ENCODE results near the gene SCNN1G. TPM values are rescaled to one million over a fixed set of nuclear protein-coding genes. Genes with fewer than 3 reads are reported as not detected.

Gene SCNN1G
- total RNA-seq, 2 experiments from 2014 or later, result not detected

GRCh38 chr16:23213831-23214230 is 31.3 kb downstream of the SCNN1G start:
- BruUV-seq (replicated peaks), result no TSS peak
- no peak overlapping the region for H3K27ac ChIP-seq (ENCODE audit: low read depth, low read length, poor library complexity, severe bottlenecking)

GRCh38 chr16:23214796-23215195 is 32.3 kb downstream of the SCNN1G start:
- H4K20me1 ChIP-seq (ENCODE audit: insufficient read depth, low read length), result no peaks in the 10 kb centered on the region
- H3K9me3 ChIP-seq (ENCODE audit: low read length), result no peaks in the 10 kb centered on the region
- no TSS peak for BruUV-seq (replicated peaks)
- H3K79me2 ChIP-seq (ENCODE audit: insufficient read depth, low read depth, low read length), result no peaks in the 10 kb centered on the region
- H3K4me1 ChIP-seq (ENCODE audit: insufficient read depth, low read length, poor library complexity, severe bottlenecking), result peaks cover 5% of the 10 kb centered on the region
- ChIA-PET CTCF (ENCODE audit: unreplicated experiment) (no interaction called here), POLR2A (no interaction called here)
- peak; percentile 47 for DNase-seq (ENCODE audit: low spot score)
- no peak overlapping the region for H3K27ac ChIP-seq (ENCODE audit: low read depth, low read length, poor library complexity, severe bottlenecking)
- H3K36me3 ChIP-seq (ENCODE audit: insufficient read depth, low read length), result no peaks in the 10 kb centered on the region
- no peaks in the 10 kb centered on the region for H3K9me2 ChIP-seq (ENCODE audit: insufficient read depth, low read length)
- H2AFZ ChIP-seq (ENCODE audit: low read length), result no peak overlapping the region
- H3K4me2 ChIP-seq (ENCODE audit: low read length), result no peak overlapping the region
- H3K4me3 ChIP-seq (ENCODE audit: low read depth, low read length, poor library complexity, severe bottlenecking), result no peak overlapping the region
- TF ChIP-seq EZH2phosphoT487 (IDR thresholded peaks at IDR 0.05; ENCODE audit: borderline replicate concordance, low read depth, low read length) (no peak), CTCF (conservative IDR thresholded peaks at IDR 0.05; ENCODE audit: low read length) (no peak)
- intact Hi-C loops (cut with micrococcal nuclease; ENCODE audit: unreplicated experiment), result no loop called here

More at GRCh38 chr16:23213831-23214230, 31.3 kb downstream of the SCNN1G start:
- peaks cover 5% of the 10 kb centered on the region for H3K4me1 ChIP-seq (ENCODE audit: insufficient read depth, low read length, poor library complexity, severe bottlenecking)
- no peak overlapping the region for H3K4me2 ChIP-seq (ENCODE audit: low read length)
- no peaks in the 10 kb centered on the region for H3K9me2 ChIP-seq (ENCODE audit: insufficient read depth, low read length)
- H3K9me3 ChIP-seq (ENCODE audit: low read length), result no peaks in the 10 kb centered on the region
- POLR2A ChIA-PET, result no interaction called here
- H4K20me1 ChIP-seq (ENCODE audit: insufficient read depth, low read length), result no peaks in the 10 kb centered on the region
- intact Hi-C loops (cut with micrococcal nuclease; ENCODE audit: unreplicated experiment), result no loop called here
- no peaks in the 10 kb centered on the region for H3K79me2 ChIP-seq (ENCODE audit: insufficient read depth, low read depth, low read length)
- H3K4me3 ChIP-seq (ENCODE audit: low read depth, low read length, poor library complexity, severe bottlenecking), result no peak overlapping the region
- no peak overlapping the region for H2AFZ ChIP-seq (ENCODE audit: low read length)
- CTCF ChIA-PET (ENCODE audit: unreplicated experiment), result no interaction called here
- TF ChIP-seq CTCF (conservative IDR thresholded peaks at IDR 0.05; ENCODE audit: low read length) (no peak), EZH2phosphoT487 (IDR thresholded peaks at IDR 0.05; ENCODE audit: borderline replicate concordance, low read depth, low read length) (no peak)
- no peaks in the 10 kb centered on the region for H3K36me3 ChIP-seq (ENCODE audit: insufficient read depth, low read length)
- no peak for DNase-seq (ENCODE audit: low spot score)

GRCh38 chr16:23215435-23215834 is 32.9 kb downstream of the SCNN1G start:
- H3K36me3 ChIP-seq (ENCODE audit: insufficient read depth, low read length), result no peaks in the 10 kb centered on the region
- no peaks in the 10 kb centered on the region for H3K79me2 ChIP-seq (ENCODE audit: insufficient read depth, low read depth, low read length)
- H3K9me3 ChIP-seq (ENCODE audit: low read length), result no peaks in the 10 kb centered on the region
- no peak for DNase-seq (ENCODE audit: low spot score)
- BruUV-seq (replicated peaks), result no TSS peak
- H4K20me1 ChIP-seq (ENCODE audit: insufficient read depth, low read length), result no peaks in the 10 kb centered on the region
- ChIA-PET CTCF (ENCODE audit: unreplicated experiment) (no interaction called here), POLR2A (no interaction called here)
- intact Hi-C loops (cut with micrococcal nuclease; ENCODE audit: unreplicated experiment), result no loop called here
- no peak overlapping the region for H2AFZ ChIP-seq (ENCODE audit: low read length)
- no peak overlapping the region for H3K27ac ChIP-seq (ENCODE audit: low read depth, low read length, poor library complexity, severe bottlenecking)
- no peak for TF ChIP-seq EZH2phosphoT487 (IDR thresholded peaks at IDR 0.05; ENCODE audit: borderline replicate concordance, low read depth, low read length)
- TF ChIP-seq CTCF (conservative IDR thresholded peaks at IDR 0.05; ENCODE audit: low read length), result no peak
- no peak overlapping the region for H3K4me2 ChIP-seq (ENCODE audit: low read length)
- H3K4me3 ChIP-seq (ENCODE audit: low read depth, low read length, poor library complexity, severe bottlenecking), result no peak overlapping the region
- peaks cover 5% of the 10 kb centered on the region for H3K4me1 ChIP-seq (ENCODE audit: insufficient read depth, low read length, poor library complexity, severe bottlenecking)
- H3K9me2 ChIP-seq (ENCODE audit: insufficient read depth, low read length), result no peaks in the 10 kb centered on the region

Measured in OCI-LY7 (cell line).